CD4-positive, alpha-beta T cell treated with Interleukin-15 for 4 hours (primary cell): ENCODE results near the gene NAALADL2.

Experiments
- DNase-seq: peaks from one replicate; pipeline ENCODE4 v3.0.0-alpha.2; 2020; ENCODE audit warnings: low spot score

The NAALADL2 gene

DNA sequence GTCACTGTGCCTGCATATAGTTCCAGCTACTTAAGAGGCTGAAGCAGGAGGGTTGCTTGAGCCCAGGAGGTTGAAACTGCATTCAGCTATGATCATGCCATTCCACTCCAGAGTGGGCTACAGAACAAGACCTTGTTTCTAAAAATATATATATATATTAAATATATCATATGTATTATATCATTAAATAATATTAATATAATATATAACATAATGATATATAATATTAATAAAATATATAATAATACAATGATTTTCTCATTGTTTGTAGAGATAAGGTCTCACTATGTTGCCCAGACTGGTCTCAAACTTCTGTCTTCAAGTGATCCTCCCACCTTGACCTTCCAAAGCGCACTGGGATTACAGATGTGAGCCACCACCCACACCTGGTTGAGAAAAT lies 101.8 kb downstream of the NAALADL2 start:
- DNase-seq = no peak

- DNase-seq = no peak
Measured at GRCh38 chr3:174973465-174973864, 114.3 kb downstream of the NAALADL2 start.

- no peak for DNase-seq
Measured at GRCh38 chr3:174986685-174987084, 127.6 kb downstream of the NAALADL2 start.

DNA sequence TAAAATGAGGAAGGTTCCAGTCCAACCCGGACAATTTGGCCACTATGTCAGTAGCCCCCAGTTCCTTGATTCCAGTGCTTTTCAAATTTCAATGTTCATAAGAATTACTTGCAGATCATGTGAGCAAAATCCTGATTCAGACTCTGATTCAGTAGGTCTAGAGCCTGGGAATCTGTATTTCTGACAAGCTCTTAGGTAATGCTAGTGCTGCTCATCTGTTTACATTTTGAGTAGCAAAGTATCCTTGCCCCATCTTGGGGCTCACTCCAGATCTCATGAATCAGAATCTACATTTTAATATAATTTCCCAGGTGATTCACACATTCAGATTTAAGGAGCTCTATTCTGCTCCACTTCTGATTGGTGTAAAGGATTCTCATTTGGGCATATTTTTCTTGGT lies 142.0 kb downstream of the NAALADL2 start:
- DNase-seq = no peak

GRCh38 chr3:175002732-175003143 lies 143.6 kb downstream of the NAALADL2 start:
- no peak for DNase-seq

- no peak for DNase-seq
Measured at GRCh38 chr3:175003590-175003989, 144.5 kb downstream of the NAALADL2 start.

- DNase-seq = no peak
Measured at GRCh38 chr3:175005193-175005592, 146.1 kb downstream of the NAALADL2 start.

GRCh38 chr3:175005881-175006280 lies 146.7 kb downstream of the NAALADL2 start:
- no peak for DNase-seq

DNA sequence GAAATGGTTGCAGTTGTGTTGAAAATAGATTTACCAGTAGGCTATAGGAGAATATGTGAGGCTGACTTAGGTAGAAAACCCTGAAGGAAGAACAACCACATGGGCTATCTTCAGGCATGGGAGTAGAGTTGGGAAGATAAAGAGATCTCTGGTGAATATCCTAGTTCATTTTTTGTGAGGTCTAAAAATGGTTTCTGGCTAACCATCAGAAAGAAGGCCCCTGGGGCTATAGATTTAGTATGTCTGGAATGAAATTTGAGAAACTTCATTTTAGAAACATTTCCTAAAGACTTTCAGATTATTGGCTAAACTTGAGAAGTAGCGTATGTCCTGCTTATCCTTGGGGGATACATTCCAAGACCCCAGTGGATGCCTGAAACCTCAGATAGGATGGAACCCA lies 148.2 kb downstream of the NAALADL2 start:
- DNase-seq = no peak

GRCh38 chr3:175009295-175009694 lies 150.2 kb downstream of the NAALADL2 start:
- DNase-seq = no peak

- DNase-seq = no peak
Measured at GRCh38 chr3:175015056-175015635, 156.0 kb downstream of the NAALADL2 start.

GRCh38 chr3:175018946-175019727 lies 160.0 kb downstream of the NAALADL2 start:
- DNase-seq = no peak

DNA sequence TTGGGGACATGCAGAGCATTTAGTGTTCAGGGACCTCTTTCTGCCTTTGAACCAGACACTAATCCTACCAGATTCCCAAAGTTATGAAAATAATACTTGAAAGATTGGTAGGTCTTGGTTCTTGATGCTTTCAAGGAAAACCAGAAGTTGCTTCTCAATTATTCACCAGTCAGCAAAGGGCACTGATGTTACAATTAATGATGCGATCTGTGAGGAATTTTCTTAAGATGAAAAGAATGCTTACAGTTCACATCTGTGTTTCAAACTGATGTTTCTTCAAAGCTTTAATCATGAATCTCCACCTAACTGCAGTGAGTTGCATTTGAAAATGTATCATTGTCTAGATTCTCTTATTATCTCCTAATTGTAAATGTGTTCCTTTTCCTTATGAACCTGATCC lies 161.0 kb downstream of the NAALADL2 start:
- no peak for DNase-seq

DNA sequence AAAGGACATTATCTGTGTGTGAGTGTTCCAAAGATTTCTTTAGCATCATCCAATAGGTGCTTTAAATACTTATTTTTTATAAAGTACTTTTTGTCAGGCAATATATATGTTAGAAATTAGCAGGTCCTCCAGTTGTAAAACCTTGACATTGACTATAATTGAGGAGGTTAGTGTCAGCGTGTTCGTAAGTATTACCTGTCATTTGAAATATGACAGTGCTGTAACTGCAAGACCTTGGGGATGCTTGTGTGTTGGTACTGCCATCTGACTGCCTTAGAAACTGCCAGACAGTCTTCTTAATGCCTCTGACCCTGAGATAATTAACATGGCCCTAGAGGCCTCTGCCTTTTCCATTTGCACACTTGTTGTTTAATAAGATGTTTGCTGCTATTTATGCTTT lies 170.7 kb downstream of the NAALADL2 start:
- no peak for DNase-seq

- no peak for DNase-seq
Measured at GRCh38 chr3:175039875-175040274, 180.7 kb downstream of the NAALADL2 start.

- no peak for DNase-seq
Measured at GRCh38 chr3:175041369-175041768, 182.2 kb downstream of the NAALADL2 start.

GRCh38 chr3:175046601-175047000 lies 187.5 kb downstream of the NAALADL2 start:
- DNase-seq = no peak

DNA sequence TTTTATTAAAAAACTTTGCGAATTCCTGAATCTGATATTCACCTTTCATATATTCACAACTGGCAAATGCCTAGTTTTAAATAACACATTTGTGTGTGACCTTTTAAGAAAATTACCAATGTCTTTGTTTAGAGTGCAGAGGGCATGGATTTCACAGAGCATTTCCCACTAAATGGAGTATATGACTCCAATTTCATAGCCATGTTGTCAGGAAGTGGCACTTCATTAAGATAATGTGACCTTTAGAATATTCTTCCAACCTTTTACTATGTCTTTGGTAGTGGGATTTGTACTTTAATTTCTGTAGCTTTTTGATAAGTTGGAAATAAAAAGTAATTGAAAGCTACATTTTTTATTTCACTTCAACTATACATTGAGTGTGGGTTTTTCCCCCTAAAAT lies 188.7 kb downstream of the NAALADL2 start:
- no peak for DNase-seq

DNA sequence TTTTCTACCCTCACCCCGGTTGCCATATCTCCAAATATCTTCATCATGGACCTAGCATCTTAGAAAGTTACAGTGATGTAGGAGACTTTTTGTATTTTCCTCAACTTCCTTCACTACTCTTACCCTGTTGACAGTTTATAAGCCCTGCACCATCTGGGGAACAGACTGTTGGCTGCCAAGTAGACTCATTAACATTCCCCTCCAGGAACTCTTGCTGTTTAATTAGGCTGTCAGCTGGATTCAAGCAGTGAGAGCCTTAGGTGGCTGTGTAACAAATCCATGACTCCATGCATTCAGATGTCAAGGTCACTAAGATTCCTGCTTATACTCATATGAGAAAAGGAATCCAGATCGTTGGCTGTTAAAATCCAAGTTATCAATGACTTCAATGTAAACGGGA lies 198.3 kb downstream of the NAALADL2 start:
- DNase-seq = no peak

DNA sequence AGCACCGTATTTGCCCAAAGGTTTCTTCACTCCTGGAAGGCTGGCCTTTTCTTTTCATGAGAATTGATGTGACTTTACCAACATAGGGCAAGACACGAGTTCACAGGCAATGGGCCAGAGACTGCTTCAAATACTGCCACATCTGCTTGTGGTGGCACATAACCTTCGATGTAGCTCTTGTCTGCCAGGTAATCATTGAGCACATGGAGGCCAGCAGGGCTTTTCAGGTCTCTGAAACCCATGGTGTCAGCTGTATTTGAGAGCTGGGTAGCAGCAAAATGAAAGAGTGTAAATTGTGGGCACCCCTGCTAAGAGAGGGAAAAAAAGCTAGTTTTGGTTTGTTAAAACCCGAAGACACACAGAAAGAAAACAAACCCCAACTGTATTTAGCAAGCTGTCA lies 200.7 kb downstream of the NAALADL2 start:
- DNase-seq = no peak

DNA sequence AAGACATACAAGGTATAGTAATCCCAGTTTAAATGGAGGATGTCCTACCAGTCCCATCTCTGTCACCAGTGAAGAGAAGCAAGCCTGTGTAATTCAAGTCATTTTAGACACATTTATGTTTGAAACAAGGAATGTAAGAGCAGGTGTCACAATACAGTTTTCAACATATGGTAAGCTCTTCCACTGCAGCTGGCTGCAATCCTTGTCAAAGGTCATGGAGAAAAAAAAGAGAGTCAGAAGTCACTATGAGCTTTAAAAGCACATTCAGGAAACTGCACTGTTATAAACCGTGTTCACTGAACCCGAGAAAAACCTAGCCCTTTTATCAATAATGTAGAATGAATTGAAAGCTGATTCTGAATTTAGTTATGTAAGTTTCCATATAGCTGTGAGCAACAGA lies 206.4 kb downstream of the NAALADL2 start:
- DNase-seq = no peak

- DNase-seq = no peak
Measured at GRCh38 chr3:175066617-175067415, 207.7 kb downstream of the NAALADL2 start.

DNA sequence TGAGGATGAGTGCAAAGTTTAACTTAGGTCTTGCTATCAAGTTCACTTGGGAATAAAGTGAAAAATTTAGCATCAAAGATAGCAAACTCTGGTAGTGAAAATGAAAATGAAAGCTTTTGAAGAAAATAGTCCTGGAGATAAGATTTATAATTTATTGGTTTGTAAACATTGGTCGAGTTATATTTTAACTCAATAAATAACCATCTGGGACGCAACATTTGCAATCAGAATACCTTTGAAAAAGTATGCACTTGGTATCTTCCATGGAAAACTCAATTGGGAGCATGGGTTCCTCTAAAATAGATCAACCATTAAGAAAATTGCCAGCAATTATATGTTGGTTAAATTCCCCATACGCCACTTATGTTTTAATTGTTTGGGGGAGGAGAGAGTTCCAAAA lies 209.5 kb downstream of the NAALADL2 start:
- DNase-seq = no peak
